Breast epithelium (tissue), 4 donors: Measurements from ENCODE around the gene TRAPPC8. TPM values are rescaled to one million over a fixed set of nuclear protein-coding genes. Genes with fewer than 3 reads are reported as not detected.
"Not testable (repeated sequence)": the region's sequence is repeated elsewhere in the genome, so short reads cannot be mapped to it uniquely, and the experiment has no call there.

Experiments
- DNase-seq, 2 donors: peaks; one replicate each; pipeline ENCODE4 v3.0.0-alpha.2; 2019; ENCODE audit warnings: low spot score in 2 of 2
- H3K27ac ChIP-seq, 2 donors: fragments of 200-600 bp; sonication (generic) in 1 of 2; one replicate each; pipeline ENCODE4 v1.5.1; 2016 to 2019; ENCODE audit warnings: mild to moderate bottlenecking in 1 of 2
- H3K27me3 ChIP-seq, 2 donors: fragments of 200-600 bp; sonication (generic) in 1 of 2; one replicate each; pipeline versions ENCODE4 v1.5.1 to v1.6.0; 2017 to 2019; ENCODE audit warnings: control low read depth in 1 of 2, mild to moderate bottlenecking in 1 of 2
- H3K36me3 ChIP-seq: fragments of 200-600 bp; one replicate; pipeline ENCODE4 v1.5.1; 2019
- H3K4me1 ChIP-seq, 2 donors: fragments of 200-600 bp; sonication (generic); one replicate each; pipeline ENCODE4 v1.5.1; 2016 to 2019; ENCODE audit warnings: control low read depth in 1 of 2
- H3K4me3 ChIP-seq, 3 donors: fragments of 200-600 bp; sonication (generic); 1 replicate in 2 of 3; 2 replicates in 1 of 3; pipeline ENCODE4 v1.5.1; 2016 to 2019; ENCODE audit warnings: mild to moderate bottlenecking in 3 of 3, moderate library complexity in 2 of 3
- H3K9me3 ChIP-seq, 2 donors: fragments of 200-600 bp; sonication (generic) in 1 of 2; one replicate each; pipeline ENCODE4 v1.5.1; 2016 to 2019; ENCODE audit warnings: control low read depth in 1 of 2
- CTCF ChIP-seq, 3 donors: fragments of 450-650 bp; IDR thresholded peaks; one replicate each; pipeline ENCODE4 v1.5.1; 2016 to 2017; ENCODE audit warnings: antibody characterized with exemption in 3 of 3, mild to moderate bottlenecking in 3 of 3, moderate library complexity in 3 of 3
- POLR2A ChIP-seq: fragments of 450-650 bp; IDR thresholded peaks from one replicate; pipeline ENCODE4 v1.6.1; 2016; ENCODE audit warnings: antibody characterized with exemption, mild to moderate bottlenecking, moderate library complexity
- POLR2AphosphoS5 ChIP-seq, 3 donors: sonication (generic); formaldehyde crosslinking; IDR thresholded peaks; one replicate each; pipeline ENCODE4 v1.6.1; 2017; ENCODE audit warnings: antibody characterized with exemption in 3 of 3
- intact Hi-C: fragments of 100-400 bp; cut with DNase I; formaldehyde crosslinking; loops from one replicate; pipeline ENCODE4 v1.15.1; 2023; ENCODE audit warnings: low total_unique reads
- total RNA-seq, 3 donors: library from RNA; depleted of rRNA; stranded (reverse); fragments of >200 nt; gene quantifications; one replicate each; pipeline ENCODE4 v1.1.0, GENCODE V29; 2016

Gene TRAPPC8
- total RNA-seq, 3 donors from 2014 or later: 39.8 to 75.2 (median 49.8) TPM

GRCh38 chr18:31831903-31832302, 111.0 kb downstream of the TRAPPC8 start:
- no peaks in the 10 kb centered on the region for H3K9me3 ChIP-seq
- TF ChIP-seq POLR2AphosphoS5 (IDR thresholded peaks at IDR 0.05) (no peak), CTCF (IDR thresholded peaks at IDR 0.05) (no peak)
- no peak overlapping the region for H3K4me3 ChIP-seq
- no peaks in the 10 kb centered on the region for H3K27me3 ChIP-seq
- no peaks in the 10 kb centered on the region for H3K4me1 ChIP-seq
- intact Hi-C loops: no loop called here
- H3K36me3 ChIP-seq: peaks cover 6% of the 10 kb centered on the region
- H3K27ac ChIP-seq: no peak overlapping the region
- DNase-seq: no peak

- Histone ChIP-seq H3K9me3 (no peaks in the 10 kb centered on the region), H3K27me3 (no peaks in the 10 kb centered on the region), H3K27ac (no peak overlapping the region), H3K4me1 (no peaks in the 10 kb centered on the region), H3K36me3 (no peaks in the 10 kb centered on the region), H3K4me3 (no peak overlapping the region)
- TF ChIP-seq POLR2AphosphoS5 (IDR thresholded peaks at IDR 0.05) (no peak), CTCF (IDR thresholded peaks at IDR 0.05) (no peak), POLR2A (no peak)
- DNase-seq: no peak
- intact Hi-C loops: no loop called here
Observed at GRCh38 chr18:31830686-31831085, 112.2 kb downstream of the TRAPPC8 start.

GRCh38 chr18:31828613-31829012, 114.3 kb downstream of the TRAPPC8 start:
- Histone ChIP-seq H3K27ac (no peak overlapping the region), H3K36me3 (no peaks in the 10 kb centered on the region), H3K9me3 (no peaks in the 10 kb centered on the region), H3K4me1 (no peaks in the 10 kb centered on the region), H3K27me3 (no peaks in the 10 kb centered on the region), H3K4me3 (no peak overlapping the region)
- TF ChIP-seq POLR2A (no peak), CTCF (IDR thresholded peaks at IDR 0.05) (no peak), POLR2AphosphoS5 (IDR thresholded peaks at IDR 0.05) (no peak)
- intact Hi-C loops: no loop called here
- DNase-seq: no peak

- H3K27me3 ChIP-seq, H3K4me1 ChIP-seq, H3K9me3 ChIP-seq, H3K27ac ChIP-seq, intact Hi-C loops, DNase-seq, H3K4me3 ChIP-seq, H3K36me3 ChIP-seq: not testable (repeated sequence)
Observed at GRCh38 chr18:31826673-31827325, 116.1 kb downstream of the TRAPPC8 start.

- Histone ChIP-seq H3K27ac (no peak overlapping the region), H3K4me3 (no peak overlapping the region), H3K27me3 (no peaks in the 10 kb centered on the region), H3K9me3 (no peaks in the 10 kb centered on the region), H3K4me1 (no peaks in the 10 kb centered on the region), H3K36me3 (no peaks in the 10 kb centered on the region)
- no peak for TF ChIP-seq POLR2AphosphoS5 (IDR thresholded peaks at IDR 0.05)
- no peak for TF ChIP-seq CTCF (IDR thresholded peaks at IDR 0.05)
- no peak for TF ChIP-seq POLR2A
- intact Hi-C loops: no loop called here
- no peak for DNase-seq
Observed at GRCh38 chr18:31825772-31826171, 117.2 kb downstream of the TRAPPC8 start.
